GM12874 (cell line): ENCODE results near the gene KIF26A.

Source experiments
- TF ChIP-seq, protein P1 (sequence below): IDR thresholded peaks from 2 replicates; pipeline ENCODE4 v1.5.1; 2011; ENCODE audit warnings: low read depth, mild to moderate bottlenecking, control low read depth, low read length, moderate library complexity; ENCODE audit not compliant: insufficient read depth

KIF26A gene

DNA sequence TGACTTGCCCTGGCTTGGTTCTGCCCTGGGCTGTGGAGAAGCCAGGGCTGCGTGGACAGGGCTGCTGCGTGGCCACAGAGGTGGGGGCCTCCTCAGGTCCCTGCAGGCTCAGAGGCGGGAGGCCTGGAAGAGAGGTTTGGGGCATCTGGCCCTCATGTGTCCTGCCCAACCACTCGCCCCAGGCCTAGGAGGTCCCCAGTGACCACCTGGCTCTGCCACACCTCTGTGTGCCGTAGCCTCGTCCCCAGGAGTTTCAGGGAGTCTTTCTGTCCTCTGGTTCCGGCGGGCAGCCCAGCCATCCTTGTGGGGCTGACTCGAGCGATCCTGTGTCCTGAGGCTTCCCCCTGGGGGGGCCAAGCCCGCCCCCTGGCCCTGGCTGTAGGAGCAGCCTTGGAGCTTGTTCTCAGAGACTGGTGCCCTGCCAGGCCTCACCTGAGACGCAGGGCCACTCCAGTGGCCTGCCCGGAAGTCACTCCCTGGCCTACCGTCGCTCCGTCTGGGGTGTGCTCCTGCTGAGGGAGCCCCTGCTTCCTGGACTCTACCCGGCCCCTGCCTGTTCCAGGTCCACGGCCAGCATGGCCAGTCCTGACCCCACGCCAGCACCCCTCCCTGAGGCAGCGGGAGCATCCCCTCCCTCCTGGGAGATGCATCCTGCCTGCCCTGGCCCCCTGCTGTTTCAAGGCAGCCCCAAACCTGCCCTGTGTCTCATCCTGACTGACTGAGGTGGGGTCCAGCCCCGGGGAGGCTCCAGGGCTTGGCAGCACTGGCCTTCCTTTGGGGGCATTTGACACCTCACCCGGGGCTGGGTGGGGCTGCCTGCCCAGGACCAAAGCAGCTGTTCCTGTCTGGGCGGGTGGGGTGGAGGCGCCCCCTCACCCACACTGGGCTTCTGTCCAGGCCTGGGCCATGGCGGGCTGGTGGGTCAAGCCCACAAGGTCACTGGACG, 39.0 kb upstream of the KIF26A start:
- TF ChIP-seq, protein P1, sequence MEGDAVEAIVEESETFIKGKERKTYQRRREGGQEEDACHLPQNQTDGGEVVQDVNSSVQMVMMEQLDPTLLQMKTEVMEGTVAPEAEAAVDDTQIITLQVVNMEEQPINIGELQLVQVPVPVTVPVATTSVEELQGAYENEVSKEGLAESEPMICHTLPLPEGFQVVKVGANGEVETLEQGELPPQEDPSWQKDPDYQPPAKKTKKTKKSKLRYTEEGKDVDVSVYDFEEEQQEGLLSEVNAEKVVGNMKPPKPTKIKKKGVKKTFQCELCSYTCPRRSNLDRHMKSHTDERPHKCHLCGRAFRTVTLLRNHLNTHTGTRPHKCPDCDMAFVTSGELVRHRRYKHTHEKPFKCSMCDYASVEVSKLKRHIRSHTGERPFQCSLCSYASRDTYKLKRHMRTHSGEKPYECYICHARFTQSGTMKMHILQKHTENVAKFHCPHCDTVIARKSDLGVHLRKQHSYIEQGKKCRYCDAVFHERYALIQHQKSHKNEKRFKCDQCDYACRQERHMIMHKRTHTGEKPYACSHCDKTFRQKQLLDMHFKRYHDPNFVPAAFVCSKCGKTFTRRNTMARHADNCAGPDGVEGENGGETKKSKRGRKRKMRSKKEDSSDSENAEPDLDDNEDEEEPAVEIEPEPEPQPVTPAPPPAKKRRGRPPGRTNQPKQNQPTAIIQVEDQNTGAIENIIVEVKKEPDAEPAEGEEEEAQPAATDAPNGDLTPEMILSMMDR, result no peak

DNA sequence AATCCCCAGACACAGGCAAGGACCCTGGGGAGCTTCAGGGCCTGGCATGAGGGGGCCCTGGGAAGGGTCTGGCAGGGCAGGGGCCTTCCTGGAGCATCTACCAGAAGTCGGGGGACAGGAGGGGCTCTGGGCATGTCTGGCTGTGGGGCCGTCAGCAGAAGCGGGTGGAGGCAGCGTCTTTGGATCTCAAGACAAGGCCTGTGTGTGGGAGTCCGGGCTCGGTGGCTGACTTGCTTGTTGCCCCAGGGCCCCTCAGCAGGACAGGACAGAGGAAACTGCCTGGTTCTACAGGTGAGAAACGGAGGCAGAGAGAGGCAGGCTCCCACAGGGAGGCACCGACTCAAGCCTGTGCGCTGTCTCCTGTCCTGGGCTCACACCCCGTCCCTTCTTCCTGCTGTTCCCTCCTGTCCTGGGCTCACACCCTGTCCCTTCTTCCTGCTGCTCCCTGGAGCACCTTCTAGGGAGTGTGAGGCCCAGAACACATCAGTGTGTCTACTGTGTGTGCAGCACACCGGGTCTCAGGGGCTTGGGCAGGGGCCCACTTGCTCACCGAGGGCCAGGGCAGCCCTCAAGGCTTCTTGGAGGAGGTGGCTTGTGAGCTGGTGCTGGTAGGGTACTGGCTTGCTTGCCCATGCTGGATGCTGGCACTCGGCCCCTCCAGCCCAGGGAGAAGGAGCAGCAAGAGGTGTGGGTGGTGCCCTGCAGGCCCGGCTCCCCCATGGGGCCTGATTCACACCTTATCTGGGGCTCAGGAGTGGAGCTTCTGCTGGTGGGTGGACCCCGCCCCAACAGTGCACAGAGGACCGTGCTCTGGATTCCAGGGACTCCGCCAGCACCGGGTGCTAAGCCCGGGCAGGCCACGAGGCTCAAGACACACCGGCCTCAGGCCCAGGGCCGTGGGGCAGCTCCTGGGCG, 38.0 kb upstream of the KIF26A start:
- TF ChIP-seq, protein P1, result no peak

DNA sequence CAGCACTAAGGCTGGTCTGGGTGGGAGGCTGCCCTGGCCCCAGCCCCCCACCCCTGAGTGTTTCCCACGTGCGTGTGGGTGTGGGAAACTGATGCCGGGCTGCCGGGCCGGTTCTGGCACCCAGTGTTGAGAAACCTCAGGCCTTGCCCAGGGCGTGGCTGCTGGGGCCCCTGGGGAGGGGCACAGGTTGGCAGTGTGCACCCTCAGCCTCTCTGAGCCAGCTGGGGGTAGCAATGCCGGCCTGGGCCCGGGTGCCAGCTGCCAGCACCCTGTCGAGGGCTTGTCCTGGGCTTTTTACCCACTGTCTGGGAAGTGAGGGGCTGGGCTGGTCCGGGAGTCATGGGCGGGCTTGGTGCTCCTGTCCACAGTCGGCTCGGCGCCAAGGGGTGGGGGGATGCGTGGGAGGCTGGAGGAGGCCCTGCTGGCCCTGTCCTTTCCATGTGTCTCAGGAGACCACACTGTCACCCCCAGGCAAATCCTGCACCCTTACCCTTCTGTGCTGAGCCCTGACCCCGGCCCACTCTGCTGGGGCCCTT, 37.2 kb upstream of the KIF26A start:
- TF ChIP-seq, protein P1, result no peak

DNA sequence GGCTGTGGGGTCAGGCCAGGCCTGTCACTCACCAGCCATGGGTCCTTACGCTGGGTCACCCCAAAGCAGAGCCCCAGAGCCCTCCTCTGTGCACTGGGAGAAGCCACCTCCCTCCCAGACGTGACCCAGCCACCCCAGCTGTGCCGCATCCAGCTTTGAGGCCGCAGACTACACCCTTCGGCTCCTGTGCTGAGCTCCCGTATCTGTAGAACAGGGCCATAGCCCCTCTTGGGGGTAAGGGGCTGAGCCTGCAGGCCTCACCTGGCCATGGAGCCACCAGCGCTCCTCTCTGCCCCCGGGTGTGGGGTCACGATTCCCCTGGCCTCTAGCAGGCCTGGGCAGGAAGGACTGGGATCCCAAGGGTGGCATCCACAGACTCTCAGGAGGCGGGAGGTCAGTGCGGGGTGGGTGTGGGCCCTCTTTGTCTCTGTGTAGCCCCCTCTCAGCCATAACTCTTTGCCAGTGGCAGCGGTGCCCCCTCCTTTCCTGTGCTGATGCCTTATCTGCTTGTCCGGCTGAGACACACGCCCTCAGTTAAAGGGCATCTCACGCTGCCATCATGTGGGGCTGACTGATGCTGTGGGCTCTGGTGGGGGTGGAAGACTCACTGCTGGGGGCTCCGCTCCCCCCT, 36.6 kb upstream of the KIF26A start:
- TF ChIP-seq, protein P1, result no peak

DNA sequence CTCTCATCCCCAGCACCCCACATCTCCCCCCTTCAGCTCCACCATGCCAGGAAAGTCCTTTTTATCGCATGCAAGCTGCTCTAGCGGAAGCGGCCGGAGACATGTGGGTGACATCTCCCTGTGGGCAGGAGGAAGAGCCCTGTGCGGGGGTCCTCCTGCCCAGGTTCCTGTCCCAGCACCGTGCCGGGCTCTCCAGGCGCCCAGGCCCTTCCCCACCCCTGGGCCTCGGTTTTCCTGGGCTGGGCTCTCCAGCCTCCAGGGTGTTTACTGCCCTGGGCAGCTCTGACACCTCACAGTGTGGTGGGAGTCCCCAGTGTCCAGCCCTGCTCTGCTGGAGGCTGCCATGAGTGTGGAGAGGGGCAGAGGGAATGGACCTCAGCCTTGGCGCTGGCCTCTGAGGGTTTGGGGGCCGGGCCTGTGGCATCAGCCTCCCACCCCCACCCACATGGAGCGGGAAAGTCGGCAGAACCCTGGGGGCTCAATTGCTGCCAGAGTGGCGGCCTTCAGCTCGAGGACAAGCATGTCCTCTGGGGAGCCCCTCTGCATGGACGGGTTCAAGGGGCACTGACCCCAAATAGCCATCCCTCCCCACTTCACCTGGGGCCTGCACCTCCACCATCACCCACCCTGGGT, 36.0 kb upstream of the KIF26A start:
- TF ChIP-seq, protein P1, result no peak

DNA sequence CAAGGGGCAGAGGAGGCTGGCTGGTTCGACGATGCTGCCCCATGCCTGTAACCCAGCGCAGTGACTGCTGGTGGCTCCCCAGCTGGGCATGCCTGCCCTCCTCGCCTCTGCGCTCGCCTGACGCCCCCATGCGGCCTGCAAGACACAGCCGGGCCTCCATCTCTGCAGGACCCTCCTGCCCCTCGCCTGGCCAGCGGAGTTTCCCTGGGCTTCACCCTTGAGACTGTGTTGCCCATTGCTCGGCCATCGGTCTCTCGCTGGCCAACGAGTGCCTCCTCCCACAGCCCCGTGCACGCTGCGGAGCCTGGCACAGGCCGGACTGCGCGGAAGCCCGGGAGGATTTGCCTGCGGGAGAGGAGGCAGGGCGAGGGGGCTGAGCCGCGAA, 35.3 kb upstream of the KIF26A start:
- TF ChIP-seq, protein P1, result 0 out of 2 replicates have a peak, but pooled peaks have one; percentile 2
